GM12878 (cell line): ENCODE data around the gene FSIP1. TPM values are rescaled to one million over a fixed set of nuclear protein-coding genes. Genes with fewer than 3 reads are reported as not detected.

Experiments
- ATAC-seq: fragments of 200-7000 bp; cut with Tn5 transposase; 3 replicates; pipeline ENCODE4 v1.9.1; 2020; ENCODE audit warnings: mild to moderate bottlenecking, moderate library complexity
- BruUV-seq: library from RNA; stranded (reverse); fragments of 400-500 nt; replicated peaks from 2 replicates; lab custom pipeline; 2021; lab: Mats Ljungman, UMichigan
- CTCF ChIA-PET: fragments of 300-600 bp; sonication (Branson Sonifier 250); formaldehyde crosslinking; extraction: SDS; loops from one replicate; lab custom pipeline; 2021; ENCODE audit warnings: inconsistent platforms; lab: Yijun Ruan, JAX
- POLR2A ChIA-PET: fragments of 350-600 bp; formaldehyde crosslinking; extraction: SDS; loops from one replicate; lab custom pipeline; 2021; ENCODE audit warnings: inconsistent platforms; lab: Charles Lee
- RAD21 ChIA-PET: fragments of 300-600 bp; sonication (Branson Sonifier 250); formaldehyde crosslinking; loops from one replicate; lab custom pipeline; 2023; ENCODE audit warnings: antibody characterized with exemption; ENCODE audit not compliant: unreplicated experiment; lab: Charles Lee
- SMC1A ChIA-PET: fragments of 300-600 bp; sonication (Branson Sonifier 250); formaldehyde crosslinking; loops from one replicate; lab custom pipeline; 2023; ENCODE audit not compliant: unreplicated experiment, uncharacterized antibody; lab: Charles Lee
- DNase-seq: peaks from one replicate; pipeline ENCODE4 v3.0.0-alpha.2; 2011; ENCODE audit warnings: low read depth, low spot score
- FAIRE-seq: peaks from 3 replicates; lab custom pipeline; 2011; peaks lifted over from hg19 to GRCh38; lab: Jason Lieb, UNC
- H2AFZ ChIP-seq: 2 replicates; pipeline ENCODE4 v1.6.0; 2011; ENCODE audit warnings: low read depth, low read length, control low read depth; ENCODE audit not compliant: control insufficient read depth
- H3K27ac ChIP-seq: 2 replicates; pipeline ENCODE4 v1.5.1; 2011; ENCODE audit warnings: control low read depth; ENCODE audit not compliant: control insufficient read depth, insufficient read depth
- H3K27me3 ChIP-seq, 2 experiments: replicated peaks in 1 of 2; 2 replicates each; pipeline versions ENCODE4 v1.6.0 to v1.6.1; 2011; ENCODE audit warnings: low read length in 1 of 2; ENCODE audit not compliant: control insufficient read depth in 2 of 2, insufficient read depth in 2 of 2
- H3K36me3 ChIP-seq, 2 experiments: 2 replicates each; pipeline ENCODE4 v1.5.1; 2011; ENCODE audit warnings: low read length in 1 of 2; ENCODE audit not compliant: control insufficient read depth in 2 of 2, insufficient read depth in 2 of 2
- H3K4me1 ChIP-seq: 2 replicates; pipeline ENCODE4 v1.6.1; 2011; ENCODE audit warnings: mild to moderate bottlenecking, low read length, moderate library complexity, mixed read lengths; ENCODE audit not compliant: control insufficient read depth, insufficient read depth
- H3K4me2 ChIP-seq: 2 replicates; pipeline ENCODE4 v1.6.0; 2011; ENCODE audit warnings: control low read depth; ENCODE audit not compliant: control insufficient read depth, insufficient read depth
- H3K4me3 ChIP-seq: fragments of 200-600 bp; sonication (generic); 2 replicates; pipeline ENCODE4 v1.5.1; 2016
- H3K79me2 ChIP-seq: 2 replicates; pipeline ENCODE4 v1.6.0; 2011; ENCODE audit warnings: low read length; ENCODE audit not compliant: control insufficient read depth, insufficient read depth
- H3K9ac ChIP-seq: 2 replicates; pipeline ENCODE4 v1.8.0; 2011; ENCODE audit warnings: low read length, control low read depth, mixed read lengths; ENCODE audit not compliant: control insufficient read depth, insufficient read depth
- H3K9me3 ChIP-seq: replicated peaks from 3 replicates; pipeline ENCODE4 v1.5.1; 2011; ENCODE audit warnings: mild to moderate bottlenecking, low read length; ENCODE audit not compliant: control insufficient read depth, insufficient read depth
- H4K20me1 ChIP-seq: 2 replicates; pipeline ENCODE4 v1.6.0; 2011; ENCODE audit not compliant: control insufficient read depth, insufficient read depth
- ATF7 ChIP-seq: fragments of 450-650 bp; IDR thresholded peaks from 2 replicates; pipeline ENCODE4 v1.6.1; 2016; ENCODE audit warnings: low read depth, mild to moderate bottlenecking
- CBFB ChIP-seq: IDR thresholded peaks from 2 replicates; pipeline ENCODE4 v1.6.1; 2016; ENCODE audit warnings: antibody characterized with exemption, low read depth
- ETV6 ChIP-seq, 2 experiments: fragments of 450-650 bp in 1 of 2; IDR thresholded peaks in 1 of 2; conservative IDR thresholded peaks in 1 of 2; 2 replicates each; pipeline ENCODE4 v1.6.1; 2014; ENCODE audit warnings: antibody characterized with exemption in 1 of 2, borderline replicate concordance in 1 of 2, low read depth in 1 of 2, mild to moderate bottlenecking in 1 of 2, moderate library complexity in 1 of 2
- FOXM1 ChIP-seq: IDR thresholded peaks from 2 replicates; pipeline ENCODE4 v1.6.1; 2012; ENCODE audit warnings: low read depth, mild to moderate bottlenecking, inconsistent platforms, low read length, moderate library complexity
- KDM1A ChIP-seq: fragments of 200-600 bp; sonication (generic); IDR thresholded peaks from 2 replicates; pipeline ENCODE4 v1.6.1; 2016; ENCODE audit warnings: borderline replicate concordance
- KLF5 ChIP-seq: fragments of 450-650 bp; IDR thresholded peaks from 2 replicates; pipeline ENCODE4 v1.6.1; 2014; ENCODE audit warnings: mild to moderate bottlenecking; ENCODE audit not compliant: partially characterized antibody
- NR2C1 ChIP-seq: fragments of 450-650 bp; IDR thresholded peaks from 2 replicates; pipeline ENCODE4 v1.6.1; 2017; ENCODE audit warnings: antibody characterized with exemption, mild to moderate bottlenecking, moderate library complexity
- PML ChIP-seq: IDR thresholded peaks from 2 replicates; pipeline ENCODE4 v1.6.1; 2012; ENCODE audit warnings: low read length, inconsistent platforms
- TCF3 ChIP-seq: IDR thresholded peaks from 2 replicates; pipeline ENCODE4 v1.6.1; 2012; ENCODE audit warnings: low read depth, mild to moderate bottlenecking, low read length, borderline replicate concordance; ENCODE audit not compliant: insufficient read depth
- ZZZ3 ChIP-seq: IDR thresholded peaks from 2 replicates; pipeline ENCODE4 v1.6.1; 2011; ENCODE audit warnings: low read depth; ENCODE audit not compliant: control insufficient read depth, insufficient read length
- WGBS: methylation state at CpG from one replicate; pipeline ENCODE4 v1.1.6; 2016; ENCODE audit warnings: low lambda C conversion rate; ENCODE audit not compliant: insufficient replicate concordance, insufficient coverage; ENCODE audit errors: missing lambda C conversion rate; 5-methylcytosine and 5-hydroxymethylcytosine counted together
- in situ Hi-C: fragments of 300-500 bp; cut with MboI; formaldehyde crosslinking; loops from 9 replicates; pipeline ENCODE4 v1.14.3; 2018; ENCODE audit warnings: mixed read lengths
- intact Hi-C: fragments of 100-400 bp; cut with micrococcal nuclease; formaldehyde crosslinking; loops from one replicate; pipeline ENCODE4 v1.14.2; 2022; ENCODE audit not compliant: unreplicated experiment
- polyA plus RNA-seq, 11 experiments: library from polyadenylated mRNA; depleted of rRNA in 4 of 11; unstranded in 6 of 11; stranded (reverse) in 5 of 11; fragments of >200 nt; fragmentation: Nextera tagmentation in 4 of 11; fragmentation: Illumina TruSeq in 1 of 11; extraction: Ambion mirVana in 4 of 11; extraction: Trizol in 1 of 11; gene quantifications; 1 replicate in 1 of 11; 2 replicates in 10 of 11; pipeline versions ENCODE4 v1.2.1 to v1.2.3, GENCODE V29; 2011 to 2016; ENCODE audit warnings: inconsistent platforms in 2 of 11, missing spikeins in 2 of 11, low read depth in 1 of 11
- total RNA-seq, 4 experiments: library from RNA; depleted of rRNA in 3 of 4; stranded (reverse); fragments of >200 nt in 3 of 4; fragmentation: Illumina TruSeq in 1 of 4; extraction: Trizol in 1 of 4; gene quantifications; 2 replicates each; pipeline versions ENCODE4 v1.2.1 to v1.2.3, GENCODE V29; 2013 to 2021

Gene FSIP1
- total and polyA plus RNA-seq, 10 of the 15 experiments (the other 5 are each of a cell fraction or from before 2014, with no cell fraction given): 0.15 to 0.67 (median 0.35) TPM

- POLR2A ChIA-PET: no interaction called here
- RAD21 ChIA-PET: interaction anchor here (2.9 kb wide), 1 partner anchor 172 kb away, joined by 23 read pairs; no protein-coding TSS in a partner anchor
- TF ChIP-seq TCF3 (no peak), ZZZ3 (no peak), ETV6 (conservative IDR thresholded peaks at IDR 0.05 in 1 of 2, IDR thresholded peaks at IDR 0.05 in 1 of 2; ENCODE audit: borderline replicate concordance in 1 of 2, low read depth in 1 of 2) (no peak), CBFB (no peak), NR2C1 (no peak), FOXM1 (no peak), PML (no peak), ATF7 (no peak), KLF5 (no peak), KDM1A (no peak)
- H3K4me3 ChIP-seq: no peak overlapping the region
- ATAC-seq (no peak), FAIRE-seq (no peak), DNase-seq (no peak)
- H3K9me3 ChIP-seq: no peaks in the 10 kb centered on the region
- no peaks in the 10 kb centered on the region for H3K4me1 ChIP-seq
- CTCF ChIA-PET: interaction anchor here (0.9 to 8.5 kb wide), 6 partner anchors 9 to 1144 kb away, joined by 3 to 68 read pairs (median 3); no protein-coding TSS in a partner anchor
- BruUV-seq: no TSS peak
- in situ Hi-C loops (loop anchor here (25.0 kb wide), 1 partner anchor 774 kb away; no protein-coding TSS in a partner anchor), intact Hi-C loops (no loop called here)
- H3K79me2 ChIP-seq: no peaks in the 10 kb centered on the region
- no peak overlapping the region for H3K9ac ChIP-seq
- no peak overlapping the region for H3K27ac ChIP-seq
- SMC1A ChIA-PET: interaction anchor here (0.6 to 2.7 kb wide), 2 partner anchors 140 to 171 kb away, joined by 3 to 27 read pairs; no protein-coding TSS in a partner anchor
- H4K20me1 ChIP-seq: no peaks in the 10 kb centered on the region
- H3K27me3 ChIP-seq: peaks cover 4 to 5% of the 10 kb centered on the region in 2 experiments
- 19% methylated on average over 4 of the region's 4 CpGs for WGBS
- no peak overlapping the region for H2AFZ ChIP-seq
- no peaks in the 10 kb centered on the region for H3K36me3 ChIP-seq
- H3K4me2 ChIP-seq: no peak overlapping the region
These were observed 196.8 kb downstream of the FSIP1 start for GRCh38 chr15:39585871-39586301.
